ENCODE results near the gene TNPO1.
"Not testable (repeated sequence)": the region's sequence is repeated elsewhere in the genome, so short reads cannot be mapped to it uniquely, and the experiment has no call there.

Gene TNPO1

DNA sequence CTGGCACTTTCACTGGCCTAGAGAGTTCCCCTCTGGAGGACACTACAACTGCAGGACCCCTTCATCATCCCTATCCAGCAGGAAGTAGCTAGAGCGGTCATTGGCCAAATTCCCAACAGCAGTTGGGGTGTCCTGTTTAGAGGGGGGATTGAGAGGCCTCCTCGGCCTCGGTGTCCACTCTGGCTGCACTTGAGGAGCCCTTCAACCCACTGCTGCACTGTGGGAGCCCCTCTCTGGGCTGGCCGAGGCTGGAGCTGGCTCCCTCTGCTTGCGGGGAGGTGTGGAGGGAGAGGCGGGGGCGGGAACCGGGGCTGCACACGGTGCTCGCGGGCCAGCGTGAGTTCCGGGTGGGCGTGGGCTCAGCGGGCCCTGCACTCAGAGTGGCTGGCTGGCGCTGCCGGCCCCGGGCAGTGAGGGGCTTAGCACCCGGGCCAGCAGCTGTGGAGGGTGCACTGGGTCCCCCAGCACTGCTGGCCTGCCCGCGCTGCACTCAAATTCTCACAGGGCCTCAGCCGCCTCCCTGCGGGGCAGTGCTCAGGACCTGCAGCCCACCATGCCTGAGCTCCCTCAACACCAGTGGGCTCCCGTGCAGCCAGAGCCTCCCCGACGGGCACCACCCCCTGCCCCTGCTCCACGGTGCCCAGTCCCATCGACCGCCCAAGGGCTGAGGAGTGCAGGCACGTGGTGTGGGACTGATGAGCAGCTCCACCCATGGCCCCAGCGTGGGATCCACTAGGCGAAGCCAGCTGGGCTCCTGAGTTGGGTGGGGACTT, 118.7 kb downstream of the TNPO1 start:
- not testable (repeated sequence) for DNase-seq (ENCODE audit: low spot score)

- no peak for DNase-seq (ENCODE audit: low spot score)
These were observed 120.4 kb downstream of the TNPO1 start for GRCh38 chr5:72936893-72937292.

DNA sequence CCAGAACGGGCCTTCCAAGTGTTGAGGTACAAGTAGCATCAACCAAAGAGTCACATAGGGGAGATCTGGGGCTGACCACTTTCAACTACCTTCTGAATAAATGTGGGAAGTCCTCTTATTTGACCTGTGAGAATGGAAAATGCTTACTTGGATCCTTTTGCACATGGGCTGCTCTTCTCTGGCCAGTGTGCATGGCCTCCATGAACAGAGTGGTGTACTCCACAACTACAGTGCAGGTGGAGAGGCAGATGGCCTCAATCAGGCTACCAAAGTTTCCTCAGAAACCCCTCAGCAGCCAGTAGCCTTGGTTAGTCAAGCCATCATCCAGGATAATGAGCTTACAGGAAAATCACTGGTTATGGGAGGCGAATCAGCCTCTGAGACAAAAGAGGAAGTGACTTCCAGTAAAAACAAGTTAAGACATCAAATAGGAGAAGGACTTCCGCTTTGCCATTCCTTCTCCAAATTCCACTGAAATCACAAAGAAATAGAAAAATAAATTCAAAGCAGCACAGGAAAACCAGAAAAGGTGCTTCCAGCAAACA, 121.1 kb downstream of the TNPO1 start:
- no peak for DNase-seq (ENCODE audit: low spot score)

GRCh38 chr5:72938206-72938605, 121.7 kb downstream of the TNPO1 start:
- no peak for DNase-seq (ENCODE audit: low spot score)

DNA sequence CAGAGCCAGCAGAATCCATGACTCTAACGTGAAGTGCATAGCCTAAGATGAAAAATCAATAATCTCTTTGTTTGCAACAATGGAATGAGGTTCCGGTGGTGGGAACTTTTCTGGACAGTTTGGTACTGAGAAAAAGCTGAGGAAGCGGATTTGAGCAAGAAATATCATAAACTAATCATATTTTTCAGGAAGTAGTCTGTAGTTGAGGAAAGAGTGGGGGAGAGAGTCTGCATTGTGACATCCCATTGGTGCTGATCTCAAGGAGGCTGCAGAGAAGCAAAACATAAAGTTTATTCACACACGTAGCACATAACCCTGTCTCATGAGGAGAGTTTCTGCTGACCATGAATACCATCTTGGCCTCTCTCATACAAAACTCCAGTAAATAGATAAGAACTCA, 123.6 kb downstream of the TNPO1 start:
- no peak for DNase-seq (ENCODE audit: low spot score)

GRCh38 chr5:72943307-72943706, 126.8 kb downstream of the TNPO1 start:
- no peak for DNase-seq (ENCODE audit: low spot score)

- DNase-seq (ENCODE audit: low spot score) = no peak
These were observed 131.0 kb downstream of the TNPO1 start for GRCh38 chr5:72947498-72947897.

GRCh38 chr5:72949481-72949880, 133.0 kb downstream of the TNPO1 start:
- no peak for DNase-seq (ENCODE audit: low spot score)

- no peak for DNase-seq (ENCODE audit: low spot score)
These were observed 135.4 kb downstream of the TNPO1 start for GRCh38 chr5:72951671-72952468.

GRCh38 chr5:72954389-72954788, 137.9 kb downstream of the TNPO1 start:
- DNase-seq (ENCODE audit: low spot score) = no peak

DNA sequence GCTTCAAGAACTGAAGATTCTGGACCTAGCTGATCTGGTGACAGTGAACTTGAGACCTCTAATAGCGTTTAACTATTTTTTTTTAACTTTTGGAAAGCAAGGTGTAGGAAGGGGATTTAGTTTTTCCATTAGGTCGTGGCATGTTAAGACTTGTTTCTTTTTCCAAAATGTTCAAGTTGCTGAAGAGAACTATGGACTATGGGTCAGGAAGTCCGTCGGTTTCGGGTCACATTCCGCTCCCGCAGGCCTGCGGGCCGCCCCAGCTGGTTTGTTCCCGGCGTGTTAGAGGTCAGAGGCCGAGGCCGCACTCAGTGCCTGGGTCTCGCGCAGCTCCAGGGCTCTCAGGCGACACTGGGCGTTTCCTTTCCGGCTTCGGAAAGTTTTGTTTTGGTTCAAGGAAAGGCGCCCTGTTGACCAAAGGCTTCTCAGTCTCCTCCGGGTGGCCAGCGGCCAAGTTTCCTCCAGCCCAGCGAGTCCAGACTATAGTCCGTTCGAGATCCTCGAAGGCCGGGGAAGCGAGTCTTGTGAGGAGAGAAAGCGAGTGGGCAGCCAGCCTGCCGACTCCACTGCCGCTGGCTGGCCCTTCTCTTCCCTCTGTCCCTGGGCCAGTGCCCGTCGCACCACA, 138.8 kb downstream of the TNPO1 start:
- DNase-seq (ENCODE audit: low spot score) = peak; percentile 34

DNA sequence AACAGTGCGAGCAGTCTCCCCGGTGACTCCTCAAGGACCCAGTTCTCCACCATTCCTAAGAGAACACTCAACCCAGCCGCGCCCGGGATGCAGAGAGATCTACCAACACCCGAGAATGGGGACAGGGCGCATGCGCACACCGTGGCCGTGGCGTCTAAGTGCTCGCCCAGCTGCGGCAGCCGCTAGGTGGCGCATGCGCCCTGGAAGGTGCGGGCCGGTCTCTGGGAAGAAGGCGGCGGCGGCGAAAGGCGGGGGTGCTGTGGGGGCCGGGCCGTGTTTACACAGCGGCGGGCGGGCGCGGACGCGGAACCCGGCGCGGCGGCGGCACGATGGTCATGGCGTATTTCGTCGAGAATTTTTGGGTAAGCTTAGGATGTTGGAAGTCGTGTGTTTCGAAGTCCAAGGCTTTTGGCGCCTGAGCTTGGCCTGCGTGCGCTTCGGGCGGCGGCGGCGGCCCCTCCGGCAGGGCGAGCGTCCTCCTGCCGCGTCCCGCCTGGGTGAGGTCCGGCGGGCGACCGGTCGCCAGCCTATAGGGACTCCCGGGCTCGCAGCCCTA, 139.4 kb downstream of the TNPO1 start, which contains the start of gene FCHO2:
FCHO2 (plus strand) TSS at position 274 of the 556 bp plus-strand sequence; CDS start at position 330, 56 bp downstream.
- DNase-seq (ENCODE audit: low spot score) = peak; percentile 90

DNA sequence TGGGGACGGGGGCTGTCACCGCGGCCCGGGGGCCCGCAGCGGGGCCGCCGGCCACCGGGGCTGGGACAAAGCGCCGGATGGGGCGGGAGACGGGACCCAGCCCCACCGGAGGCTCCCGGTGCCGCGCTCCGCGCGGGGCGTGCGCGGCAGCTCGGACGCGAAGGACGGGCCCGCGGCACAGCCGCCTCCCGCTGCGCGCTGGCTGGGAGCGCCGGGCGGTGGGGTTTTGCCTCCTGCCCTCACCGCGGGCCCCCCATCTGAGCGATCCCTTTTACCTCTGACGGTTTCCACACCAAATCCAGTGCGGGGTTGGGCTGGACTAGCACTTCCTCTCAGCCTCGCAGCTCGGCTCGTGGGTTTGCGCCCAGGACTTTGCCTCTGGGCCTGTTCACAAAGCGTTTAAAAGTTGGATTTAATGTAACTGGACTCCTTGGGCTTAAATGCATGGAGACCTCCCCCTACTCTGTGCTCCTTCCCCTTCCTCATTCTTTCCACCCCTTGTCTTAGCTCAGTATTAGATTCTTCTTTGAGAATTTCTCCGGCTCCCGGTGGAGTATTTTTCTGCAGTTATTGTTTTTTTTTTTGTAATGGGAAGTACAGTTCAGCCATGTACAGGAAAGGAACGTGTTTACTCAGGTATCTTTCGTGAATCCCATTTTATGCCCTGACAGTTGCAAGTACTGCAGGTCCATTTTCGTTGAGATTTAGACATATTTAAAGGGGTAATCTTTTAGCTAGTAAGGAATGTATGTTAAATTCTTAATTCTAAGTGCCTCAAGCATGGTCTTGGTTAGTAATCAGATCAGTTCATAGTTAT, 140.1 kb downstream of the TNPO1 start:
- DNase-seq (ENCODE audit: low spot score) = peak; percentile 62

- DNase-seq (ENCODE audit: low spot score) = no peak
These were observed 140.9 kb downstream of the TNPO1 start for GRCh38 chr5:72957337-72957736.

- no peak for DNase-seq (ENCODE audit: low spot score)
These were observed 142.8 kb downstream of the TNPO1 start for GRCh38 chr5:72959257-72959656.

Measured in SW480 (cell line).